OCI-M1 (cell line): ENCODE data around the gene JAZF1.

ENCODE experiments used
- DNase-seq: peaks from one replicate; lab custom pipeline; 2025; lab: John Stamatoyannopoulos, UW

Gene JAZF1

DNA sequence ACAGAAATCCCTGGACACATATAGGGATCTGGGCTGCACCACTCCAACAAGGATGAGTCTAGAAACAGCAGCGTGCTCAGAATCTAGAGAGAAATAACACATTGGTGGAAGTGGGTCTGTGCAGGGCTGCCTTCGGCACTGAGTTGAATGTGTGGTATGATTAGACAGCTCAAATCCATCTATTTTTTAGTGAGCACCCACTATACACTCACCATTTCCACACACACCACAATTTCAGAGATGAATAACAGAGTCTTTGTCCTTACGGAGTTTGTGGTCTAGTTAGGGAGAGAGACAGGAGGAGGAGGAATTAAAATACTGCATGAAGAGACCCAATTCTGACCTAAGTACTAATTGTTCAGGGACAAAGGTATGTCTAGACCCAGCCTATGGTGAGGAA lies 44.2 kb downstream of the JAZF1 start:
- no peak for DNase-seq

DNA sequence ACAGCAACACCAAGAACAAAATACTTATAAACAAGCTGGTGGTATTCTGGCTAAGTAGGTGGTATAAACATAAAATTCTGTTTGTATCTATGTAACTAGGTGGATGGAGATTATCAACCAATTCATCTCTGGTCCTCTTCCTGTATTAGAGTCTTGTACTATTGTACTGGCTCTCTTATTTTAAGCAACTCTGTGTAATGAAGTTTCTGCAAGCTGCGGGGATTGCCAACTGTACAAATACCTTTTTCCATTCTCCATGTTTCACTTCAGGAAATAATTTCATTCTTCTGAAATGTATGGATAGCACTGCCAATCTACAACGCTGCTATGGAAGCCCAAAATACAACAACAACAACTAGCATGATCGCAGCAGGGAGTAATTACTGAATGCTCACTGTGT lies 44.8 kb downstream of the JAZF1 start:
- no peak for DNase-seq

DNA sequence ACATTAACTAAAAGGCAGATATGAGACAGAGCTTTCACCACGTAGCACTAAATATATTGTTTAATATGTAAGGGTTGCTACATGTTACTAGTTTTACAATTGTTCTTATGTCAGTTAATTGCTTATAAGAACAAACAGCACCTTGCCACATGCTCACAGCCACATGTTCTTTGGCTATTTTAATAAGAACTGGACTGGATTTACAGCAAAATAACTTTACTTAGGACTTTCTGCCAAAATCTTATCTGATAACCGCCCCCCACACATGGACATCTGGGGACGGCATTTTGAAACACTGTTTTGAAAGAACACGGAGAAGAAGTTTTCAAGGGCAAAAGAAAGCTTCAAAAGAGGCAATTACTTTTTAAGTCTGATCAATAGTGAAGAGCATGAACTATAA lies 45.3 kb downstream of the JAZF1 start:
- peak; percentile 22 for DNase-seq

DNA sequence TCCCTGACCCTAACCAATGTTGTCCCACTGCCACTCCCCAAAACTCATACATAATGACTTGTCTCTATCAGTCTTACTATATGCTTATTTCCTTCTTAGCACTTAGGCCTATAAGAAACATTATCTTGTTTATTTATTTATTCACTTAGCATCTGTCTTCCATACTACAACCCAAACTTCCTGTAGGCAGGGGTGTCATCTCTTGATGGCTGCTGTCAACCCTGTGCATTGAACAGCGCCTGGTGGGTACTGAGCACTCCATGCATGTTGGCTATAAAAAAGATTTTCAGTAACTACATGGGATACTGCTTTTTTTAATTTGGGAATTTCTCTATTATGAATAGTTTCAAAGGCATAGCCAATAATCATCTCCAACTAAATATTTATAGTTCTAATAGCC lies 46.7 kb downstream of the JAZF1 start:
- no peak for DNase-seq

DNA sequence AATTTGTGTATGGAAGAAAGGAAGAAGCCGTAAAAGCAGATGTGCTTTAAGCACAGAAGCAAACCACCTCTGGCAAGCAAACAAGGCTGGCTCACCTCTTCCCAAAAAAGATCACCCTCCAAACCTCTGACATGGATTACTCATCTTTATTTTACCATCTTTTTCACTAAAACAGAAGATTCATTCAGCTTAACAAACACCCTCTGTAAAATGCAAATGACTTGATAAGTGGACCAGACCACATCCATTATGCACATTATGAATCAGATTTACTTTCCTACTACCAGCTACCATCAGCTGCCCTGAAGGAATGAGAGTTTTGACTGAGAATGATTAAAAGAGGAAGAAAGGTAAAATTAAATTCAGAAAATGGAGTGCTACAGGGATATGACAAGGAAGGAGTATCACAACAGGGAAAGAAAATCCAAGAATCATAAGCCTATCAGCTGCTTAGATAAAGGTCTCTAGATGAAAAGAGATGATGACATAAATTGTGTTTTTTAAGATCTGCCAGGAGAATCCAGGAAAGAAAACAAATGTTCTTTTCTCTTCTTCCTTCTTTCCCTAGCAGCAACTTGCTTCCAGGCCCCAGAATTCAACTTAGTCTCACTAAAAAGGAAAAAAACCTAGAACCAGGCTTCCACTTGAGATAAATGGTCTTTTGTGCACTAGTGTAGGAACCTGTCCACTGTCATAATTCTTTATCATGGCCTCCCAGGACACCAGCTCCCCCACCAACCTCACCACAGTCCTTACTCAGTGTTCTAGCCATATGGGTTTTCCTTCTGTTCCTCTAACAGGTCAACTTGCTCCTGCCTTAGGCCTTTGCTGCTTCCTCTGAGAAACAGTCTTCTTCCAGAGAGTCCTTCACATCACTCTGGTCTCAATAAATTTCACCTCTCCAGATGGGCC lies 47.4 kb downstream of the JAZF1 start:
- DNase-seq, result peak; percentile 68

DNA sequence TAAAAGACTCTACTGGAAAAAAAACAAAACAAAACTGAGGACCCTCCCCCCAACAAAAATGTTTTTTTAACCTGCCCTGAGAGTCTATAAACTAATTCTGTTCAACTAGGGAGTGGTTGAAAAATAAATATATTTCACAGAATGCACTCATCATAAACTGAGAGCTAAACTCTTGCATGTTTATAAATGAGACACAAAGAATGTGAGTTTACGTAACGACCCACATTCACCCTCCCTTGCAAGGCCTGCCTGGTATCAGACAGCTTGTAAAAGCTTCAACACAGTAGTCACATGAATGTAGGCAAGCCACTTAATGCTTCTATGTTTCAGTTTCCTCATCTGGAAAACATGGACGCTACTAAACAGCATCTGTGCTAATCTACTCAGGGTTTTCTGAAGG lies 50.3 kb downstream of the JAZF1 start:
- no peak for DNase-seq

DNA sequence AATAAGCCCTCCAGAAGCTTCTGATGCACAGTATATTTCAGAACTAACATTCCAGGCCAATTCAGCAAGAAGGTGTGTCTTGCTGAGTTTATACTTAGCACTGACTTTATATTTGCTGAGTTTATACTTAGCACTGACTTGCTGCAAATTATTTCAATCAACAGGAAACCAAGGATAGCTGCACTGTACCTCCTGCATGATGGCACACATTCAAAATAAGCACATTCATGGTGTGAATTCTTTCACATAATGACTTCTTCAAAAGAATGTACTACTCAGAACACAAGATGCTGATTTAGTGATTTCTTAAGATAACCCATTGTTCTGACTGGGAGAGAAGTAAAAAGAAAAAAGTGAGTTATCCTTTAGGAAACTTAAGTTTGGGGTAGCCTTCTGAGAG lies 52.0 kb downstream of the JAZF1 start:
- DNase-seq, result no peak

DNA sequence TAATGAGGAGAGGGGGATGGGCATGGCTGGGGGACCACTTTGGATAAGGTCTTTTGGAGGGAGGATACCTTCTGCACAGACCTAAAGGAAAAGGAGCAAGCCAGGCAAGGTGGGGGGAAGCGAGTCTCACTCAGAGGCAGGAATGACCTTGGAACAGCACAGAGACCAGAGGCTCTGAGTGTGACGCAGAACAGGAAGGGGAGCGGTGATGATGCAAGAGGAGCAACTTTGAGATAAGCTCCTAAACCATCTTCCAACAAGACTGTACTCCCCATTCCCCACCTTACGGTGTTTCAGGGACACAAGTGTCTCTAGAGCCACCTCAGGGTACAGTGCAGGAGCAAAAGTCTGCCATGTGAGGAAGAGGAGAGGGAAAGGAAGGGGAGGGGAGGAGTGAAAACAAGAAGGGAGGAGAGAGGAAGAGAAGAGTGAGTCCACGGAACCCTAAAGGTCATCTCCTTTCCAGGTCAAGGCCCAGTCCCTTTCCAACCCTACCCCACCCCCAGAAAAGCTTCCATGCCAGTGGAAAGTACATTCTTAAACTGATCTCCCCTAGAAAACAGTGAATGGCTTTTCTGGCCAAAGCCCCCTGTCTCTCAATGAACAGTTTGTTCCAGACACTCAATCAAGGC lies 54.1 kb downstream of the JAZF1 start:
- no peak for DNase-seq

DNA sequence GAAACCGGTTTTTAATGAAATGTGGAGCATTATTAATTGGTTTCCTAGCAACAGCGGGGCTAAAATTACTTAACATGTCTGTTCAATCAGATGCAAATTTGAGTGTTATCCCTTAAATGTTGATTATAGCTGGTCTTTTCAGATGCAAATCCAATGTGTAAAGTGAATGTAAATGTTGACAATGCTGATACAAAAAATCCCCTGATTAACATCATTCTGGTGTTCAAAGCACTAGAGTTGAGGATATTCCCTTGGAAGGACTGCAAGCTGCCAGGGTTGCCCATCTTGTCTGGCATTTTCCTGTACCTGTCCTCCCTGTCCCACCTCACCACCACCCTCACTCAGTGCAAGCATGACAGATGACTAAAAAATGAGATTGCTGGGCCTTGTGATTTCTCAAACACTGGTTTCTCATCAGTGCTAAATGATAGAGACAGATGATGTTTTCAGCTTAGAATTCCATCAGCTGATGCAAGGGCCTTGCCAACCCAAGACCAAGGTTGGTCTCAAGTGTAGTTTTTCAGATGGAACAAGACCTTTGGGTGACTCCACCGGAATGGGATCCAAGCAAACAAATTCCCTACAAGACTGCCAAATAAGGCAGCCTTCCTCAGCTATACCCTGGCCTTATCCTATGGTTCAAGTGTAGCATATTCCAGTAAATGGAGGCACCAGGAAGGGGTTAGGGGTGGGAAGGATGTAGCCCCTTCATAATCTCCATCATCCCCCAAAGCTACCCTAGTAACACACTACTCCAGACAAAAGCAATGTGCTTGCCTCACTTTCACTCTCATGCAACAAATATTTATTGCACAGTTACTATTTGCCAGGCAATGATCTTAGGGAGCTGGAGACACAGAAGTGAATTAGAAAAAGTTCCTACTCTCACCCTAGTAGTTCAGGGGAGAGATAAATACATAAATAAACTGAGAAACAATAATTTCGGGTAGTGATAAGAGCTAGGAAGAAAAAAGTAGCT lies 54.9 kb downstream of the JAZF1 start:
- no peak for DNase-seq

DNA sequence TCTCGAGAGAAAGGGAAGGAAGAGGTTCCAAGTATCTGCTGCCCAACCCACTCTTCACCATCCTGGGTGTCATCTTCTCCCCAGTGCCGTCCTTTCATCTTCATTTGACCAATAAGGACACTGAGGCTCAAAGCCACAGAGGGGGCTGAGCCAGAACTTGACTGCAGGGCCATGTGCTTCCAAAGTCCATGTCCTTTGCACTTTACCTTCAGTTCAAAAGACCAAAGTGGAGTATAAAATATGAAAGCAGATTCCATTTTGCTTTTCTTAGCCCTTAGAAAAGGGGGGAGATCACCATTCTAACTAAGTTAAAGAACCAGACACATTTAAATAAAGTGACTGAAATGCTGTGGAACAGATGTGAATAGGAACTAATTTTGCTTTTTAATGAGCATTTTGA lies 56.2 kb downstream of the JAZF1 start:
- no peak for DNase-seq

DNA sequence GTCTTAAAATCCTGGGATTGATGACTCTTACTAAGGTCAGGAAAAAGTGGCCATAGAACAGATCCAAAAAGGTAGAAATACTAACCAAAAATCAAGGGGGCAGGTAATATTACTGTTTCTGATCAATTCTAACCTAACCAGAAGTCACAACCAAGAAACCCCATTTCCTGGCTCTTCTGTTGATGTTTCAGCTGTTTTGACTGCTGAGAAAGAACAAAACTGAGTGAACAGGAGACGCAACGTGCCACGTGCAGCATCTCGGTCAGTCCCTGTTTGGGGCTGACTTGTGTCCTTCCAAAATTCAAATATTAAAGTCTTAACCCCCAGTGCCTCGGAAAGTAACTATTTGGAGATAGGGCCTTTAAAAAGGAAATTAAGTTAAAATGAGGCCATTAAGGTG lies 56.8 kb downstream of the JAZF1 start:
- DNase-seq, result no peak

DNA sequence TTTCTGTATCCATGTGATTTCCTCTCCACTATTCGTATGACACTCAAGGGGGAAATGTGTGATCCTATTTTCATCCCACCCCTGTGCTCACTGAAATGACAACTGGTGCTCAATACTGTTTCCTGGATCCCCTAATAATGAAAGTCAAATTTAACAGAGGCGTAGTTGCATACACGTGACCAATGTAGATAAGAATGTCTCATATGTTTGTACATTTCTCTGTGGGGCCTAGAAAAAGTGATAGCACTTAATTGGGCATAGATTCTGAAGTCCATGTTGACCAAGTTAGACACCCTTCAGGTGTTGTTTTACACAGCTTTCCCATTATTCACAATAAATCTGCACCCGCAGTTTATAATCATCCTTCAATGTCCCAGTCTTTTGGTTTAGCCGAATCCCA lies 59.1 kb downstream of the JAZF1 start:
- DNase-seq, result no peak

DNA sequence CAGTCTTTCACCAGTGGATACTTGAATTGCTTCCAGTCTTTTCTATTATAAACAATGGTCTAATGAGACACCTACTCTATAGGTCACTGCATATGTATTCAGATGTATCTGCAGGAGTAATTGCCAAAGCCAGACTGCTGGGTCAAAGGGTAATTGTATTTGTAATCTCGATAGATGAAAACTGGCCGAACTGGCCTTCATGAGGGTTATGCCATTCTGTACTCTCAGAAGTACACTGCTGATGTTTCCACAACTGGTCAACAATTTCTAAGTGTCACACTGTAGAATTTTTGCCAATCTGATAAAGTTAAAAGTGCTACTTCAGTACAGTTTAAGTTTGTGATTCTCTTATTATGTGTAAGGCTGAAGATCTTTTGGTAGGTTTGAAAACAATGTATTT lies 64.6 kb downstream of the JAZF1 start:
- DNase-seq, result no peak

DNA sequence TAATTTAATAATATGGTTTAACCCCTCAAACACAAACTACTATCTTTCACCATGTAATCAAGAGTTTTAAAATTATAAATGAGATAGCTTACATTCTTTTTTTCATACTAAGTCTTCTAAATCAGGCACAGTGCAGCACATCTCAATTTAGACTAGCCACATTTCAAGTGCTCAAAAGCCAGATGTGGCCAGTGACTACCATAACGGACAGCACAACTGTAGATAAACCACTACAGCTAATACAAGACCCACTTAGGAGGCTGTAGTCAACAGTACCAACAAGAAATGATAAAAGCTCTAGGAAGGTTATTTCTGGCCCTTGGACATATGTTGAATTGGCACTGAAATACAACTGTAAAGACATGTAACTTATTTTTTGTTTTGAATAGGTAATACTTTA lies 65.3 kb downstream of the JAZF1 start:
- DNase-seq, result no peak

DNA sequence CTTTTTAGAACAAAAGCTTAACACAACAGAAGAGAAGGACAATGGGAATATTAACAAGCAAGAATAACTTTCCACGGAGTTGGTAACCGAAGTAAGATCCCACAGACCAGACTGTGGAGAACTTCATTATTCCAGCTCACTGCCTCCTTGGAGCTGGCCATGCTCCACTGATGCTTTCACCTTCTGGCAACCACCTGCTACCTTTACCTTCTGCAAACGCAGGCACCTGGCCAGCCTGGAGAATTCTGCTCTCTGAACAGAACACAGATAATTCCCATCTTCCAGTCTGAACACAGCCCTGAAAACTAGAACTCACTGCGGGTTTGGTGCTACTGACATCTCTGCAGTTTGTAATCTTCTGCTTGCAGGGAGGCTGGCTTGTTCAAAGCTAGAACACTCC lies 66.5 kb downstream of the JAZF1 start:
- DNase-seq, result no peak

DNA sequence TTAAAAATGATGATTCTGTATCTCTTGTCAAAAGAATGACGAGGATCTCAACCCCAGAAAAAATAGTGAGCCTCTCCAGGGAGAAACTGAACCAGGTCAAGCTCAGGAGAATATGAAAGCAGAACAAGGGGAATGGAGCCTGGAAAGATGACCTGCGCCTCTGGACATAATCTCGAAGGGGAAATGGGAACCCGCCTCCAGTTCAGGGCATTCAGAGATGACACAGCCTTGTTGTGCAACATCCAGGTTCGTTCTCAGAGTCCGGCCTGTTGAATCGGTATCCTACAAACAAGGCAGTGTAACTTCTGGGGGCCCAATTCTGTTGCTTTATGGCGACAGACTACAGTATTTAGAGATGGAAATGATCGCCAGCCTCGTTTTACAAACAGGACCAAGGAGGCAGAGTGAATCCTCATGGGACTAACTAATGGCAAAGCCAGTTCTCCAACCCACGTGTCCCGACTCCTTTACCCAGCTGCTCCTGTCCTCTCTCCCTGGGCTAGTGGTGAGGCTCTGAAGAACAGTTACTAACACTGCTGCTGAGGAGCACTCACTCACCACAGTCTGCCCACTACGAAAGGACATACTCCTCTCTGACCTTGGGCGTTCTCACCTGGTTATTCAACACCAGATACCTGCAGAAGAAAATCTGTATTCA lies 67.6 kb downstream of the JAZF1 start:
- DNase-seq, result no peak

DNA sequence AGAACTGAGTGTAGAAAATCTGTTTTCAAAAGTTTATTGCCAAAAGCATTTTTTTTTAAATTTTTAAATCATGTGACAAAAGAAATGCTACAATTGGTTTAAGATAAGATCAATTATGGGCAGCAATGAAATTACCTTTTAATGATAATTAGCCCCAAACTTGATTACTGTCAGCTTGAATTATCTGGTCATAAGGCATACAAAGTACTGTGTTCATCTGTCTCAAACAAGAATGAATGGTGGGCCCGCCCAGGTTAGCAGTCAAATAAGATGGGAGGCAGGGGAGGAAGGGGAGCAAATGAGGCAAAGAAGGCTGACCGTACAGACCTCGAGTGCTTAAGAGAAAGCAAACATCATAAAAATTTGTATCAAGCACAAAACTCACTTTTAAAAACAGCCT lies 68.1 kb downstream of the JAZF1 start:
- DNase-seq, result no peak

DNA sequence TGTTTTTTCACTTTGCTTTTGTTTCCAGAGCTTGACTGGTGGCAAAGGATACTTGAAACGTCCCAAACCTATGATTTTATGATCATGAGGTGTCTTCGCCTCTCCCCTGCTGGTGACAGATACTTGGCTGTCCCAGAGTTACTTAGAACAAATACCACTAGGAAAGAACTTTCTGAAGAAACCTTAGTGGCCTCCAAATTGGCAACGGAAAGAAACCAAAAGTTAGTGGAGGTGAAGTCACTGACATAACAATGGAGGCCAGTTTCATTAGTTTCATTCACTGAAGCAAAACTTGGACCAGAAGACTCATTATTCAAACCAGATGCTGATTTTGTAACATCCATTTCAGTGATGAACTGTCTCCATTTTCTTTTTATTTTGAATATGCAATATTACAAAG lies 68.6 kb downstream of the JAZF1 start:
- no peak for DNase-seq

DNA sequence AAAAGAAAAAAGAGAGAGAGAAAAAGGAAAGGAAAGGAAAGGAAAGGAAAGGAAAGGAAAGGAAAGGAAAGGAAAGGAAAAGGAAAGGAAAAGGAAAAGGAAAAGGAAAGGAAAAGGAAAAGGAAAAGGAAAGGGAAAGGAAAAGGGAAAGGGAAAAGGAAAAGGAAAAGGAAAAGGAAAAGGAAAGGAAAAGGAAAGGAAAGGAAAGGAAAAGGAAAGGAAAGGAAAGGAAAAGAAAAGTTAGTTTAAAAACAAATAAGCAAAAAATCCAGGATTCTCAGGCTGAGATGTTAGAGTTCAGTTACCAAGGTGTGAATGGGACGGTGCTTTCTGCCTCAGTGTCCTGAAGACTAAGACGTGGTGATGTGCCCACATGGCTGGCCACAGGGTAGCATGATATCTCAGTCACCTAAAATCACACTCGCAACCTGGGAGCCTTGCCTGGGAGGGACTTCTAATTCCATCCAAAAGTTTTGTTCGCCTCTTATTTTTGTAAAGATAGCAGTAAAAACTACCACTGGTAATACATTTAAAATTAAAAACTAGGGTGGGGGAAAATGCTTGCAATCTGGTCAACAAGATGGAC lies 70.1 kb downstream of the JAZF1 start:
- no peak for DNase-seq

DNA sequence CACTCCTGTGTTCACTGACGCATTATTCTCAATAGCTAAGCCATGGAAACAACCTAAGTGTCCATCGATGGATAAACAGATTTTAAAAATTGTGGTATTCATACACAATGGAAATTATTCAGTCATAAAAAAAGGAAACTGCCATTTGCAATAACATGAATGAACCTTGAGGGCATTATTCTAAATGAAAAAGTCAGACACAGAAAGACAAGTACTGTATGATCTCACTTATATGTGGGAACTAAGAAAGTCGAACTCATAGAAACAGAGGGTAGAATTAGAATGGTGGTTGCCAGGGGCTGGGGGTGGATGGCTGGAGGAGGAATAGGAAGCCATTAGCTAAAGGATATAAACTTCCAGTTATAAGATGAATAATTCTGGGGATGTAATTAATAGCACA lies 71.8 kb downstream of the JAZF1 start:
- DNase-seq, result no peak

DNA sequence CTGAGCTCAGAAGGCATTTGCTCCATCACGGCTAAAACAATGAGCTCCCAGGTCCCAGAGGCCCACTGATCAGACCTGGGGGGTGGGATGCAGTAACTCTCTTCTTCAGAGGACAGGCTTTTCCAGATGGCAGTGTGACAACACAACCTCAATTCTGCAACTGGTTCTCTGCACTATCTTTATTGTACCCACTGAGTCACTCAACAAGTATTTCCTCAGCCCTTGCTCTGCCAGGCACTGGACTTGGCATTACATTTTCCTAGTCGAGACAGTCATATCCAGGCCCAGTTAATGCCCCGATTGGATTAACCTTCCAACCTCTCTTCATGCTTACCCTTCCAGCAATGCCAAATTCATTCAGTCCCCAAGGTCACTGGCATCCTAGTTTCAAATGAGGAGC lies 72.6 kb downstream of the JAZF1 start:
- DNase-seq, result no peak
